IMR-90 (cell line): ENCODE results near the gene PKD1. TPM values are rescaled to one million over a fixed set of nuclear protein-coding genes. Genes with fewer than 3 reads are reported as not detected.

Experiments used
- ATAC-seq: fragments of 200-7000 bp; cut with Tn5 transposase; 2 replicates; pipeline ENCODE4 v1.9.1; 2020; ENCODE audit warnings: low read depth, mild to moderate bottlenecking, moderate library complexity
- BruUV-seq: library from RNA; stranded (reverse); fragments of 400-500 nt; replicated peaks from 2 replicates; lab custom pipeline; 2021; lab: Mats Ljungman, UMichigan
- CTCF ChIA-PET: fragments of 300-600 bp; formaldehyde crosslinking; extraction: SDS; loops from one replicate; lab custom pipeline; 2021; ENCODE audit warnings: antibody characterized with exemption; lab: Yijun Ruan, JAX
- POLR2A ChIA-PET: fragments of 300-600 bp; sonication (Branson Sonifier 250); formaldehyde crosslinking; loops from one replicate; lab custom pipeline; 2022; ENCODE audit warnings: antibody characterized with exemption; ENCODE audit not compliant: unreplicated experiment; lab: Charles Lee
- DNase-seq: peaks from one replicate; pipeline ENCODE4 v3.0.0; 2013
- H2AFZ ChIP-seq: replicated peaks from 2 replicates; pipeline ENCODE3; 2013; ENCODE audit warnings: low read length, mild to moderate bottlenecking; ENCODE audit not compliant: poor library complexity
- H2AK5ac ChIP-seq: 2 replicates; pipeline ENCODE4 v1.6.1; 2013; ENCODE audit warnings: low read depth, low read length, inconsistent platforms
- H2AK9ac ChIP-seq: replicated peaks from 2 replicates; pipeline ENCODE3; 2013; ENCODE audit warnings: mild to moderate bottlenecking, low read depth, low read length, moderate library complexity; ENCODE audit not compliant: poor library complexity
- H2BK120ac ChIP-seq: 2 replicates; pipeline ENCODE4 v1.6.1; 2013; ENCODE audit warnings: low read depth, low read length, inconsistent platforms
- H2BK15ac ChIP-seq: 3 replicates; pipeline ENCODE4 v1.6.1; 2013; ENCODE audit warnings: low read depth, low read length, inconsistent platforms
- H2BK20ac ChIP-seq: 2 replicates; pipeline ENCODE4 v1.6.1; 2013; ENCODE audit warnings: low read depth, mild to moderate bottlenecking, inconsistent platforms, low read length, moderate library complexity
- H2BK5ac ChIP-seq: 2 replicates; pipeline ENCODE4 v1.6.1; 2013; ENCODE audit warnings: mild to moderate bottlenecking, low read depth, low read length, inconsistent platforms; ENCODE audit not compliant: poor library complexity, severe bottlenecking
- H3K14ac ChIP-seq: replicated peaks from 2 replicates; pipeline ENCODE4 v1.6.1; 2013; ENCODE audit warnings: low read depth, low read length, inconsistent platforms
- H3K18ac ChIP-seq: 2 replicates; pipeline ENCODE4 v1.6.1; 2013; ENCODE audit warnings: low read depth, low read length, control low read depth
- H3K23ac ChIP-seq: 2 replicates; pipeline ENCODE4 v1.6.1; 2013; ENCODE audit warnings: low read depth, low read length, inconsistent platforms
- H3K27ac ChIP-seq: 2 replicates; pipeline ENCODE4 v1.5.1; 2013; ENCODE audit warnings: mild to moderate bottlenecking, control low read depth, low read length; ENCODE audit not compliant: insufficient read depth
- H3K27me3 ChIP-seq: 2 replicates; pipeline ENCODE4 v1.6.1; 2013; ENCODE audit warnings: low read length; ENCODE audit not compliant: control insufficient read depth, insufficient read depth
- H3K36me3 ChIP-seq: 2 replicates; pipeline ENCODE4 v1.6.1; 2013; ENCODE audit warnings: low read length, mixed read lengths; ENCODE audit not compliant: control insufficient read depth, insufficient read depth
- H3K4ac ChIP-seq: 2 replicates; pipeline ENCODE4 v1.6.1; 2013; ENCODE audit warnings: low read depth, low read length, inconsistent platforms
- H3K4me1 ChIP-seq: 2 replicates; pipeline ENCODE4 v1.6.1; 2013; ENCODE audit warnings: low read length, mixed read lengths; ENCODE audit not compliant: control insufficient read depth, insufficient read depth
- H3K4me2 ChIP-seq: 2 replicates; pipeline ENCODE4 v1.6.1; 2013; ENCODE audit warnings: low read depth, mild to moderate bottlenecking, control low read depth, low read length, moderate library complexity
- H3K4me3 ChIP-seq: 2 replicates; pipeline ENCODE4 v1.5.1; 2013; ENCODE audit warnings: low read depth, mild to moderate bottlenecking, control low read depth, low read length, moderate library complexity; ENCODE audit not compliant: insufficient read depth
- H3K56ac ChIP-seq: 2 replicates; pipeline ENCODE4 v1.6.1; 2013; ENCODE audit warnings: low read length, inconsistent platforms; ENCODE audit not compliant: insufficient read depth; ENCODE audit errors: extremely low read depth
- H3K79me1 ChIP-seq, 2 experiments: 2 replicates each; pipeline ENCODE4 v1.6.1; 2013; ENCODE audit warnings: low read length in 2 of 2, inconsistent platforms in 1 of 2, low read depth in 1 of 2
- H3K9ac ChIP-seq: 2 replicates; pipeline ENCODE4 v1.6.1; 2013; ENCODE audit warnings: low read depth, low read length, control low read depth
- H3K9me1 ChIP-seq: 2 replicates; pipeline ENCODE4 v1.6.1; 2013; ENCODE audit warnings: low read length, inconsistent platforms; ENCODE audit not compliant: insufficient read depth
- H3K9me3 ChIP-seq: 2 replicates; pipeline ENCODE4 v1.6.1; 2013; ENCODE audit warnings: low read length; ENCODE audit not compliant: control insufficient read depth, insufficient read depth
- H4K20me1 ChIP-seq: 2 replicates; pipeline ENCODE4 v1.6.1; 2013; ENCODE audit warnings: low read length, inconsistent platforms; ENCODE audit not compliant: insufficient read depth
- H4K5ac ChIP-seq: 2 replicates; pipeline ENCODE4 v1.6.1; 2013; ENCODE audit warnings: mild to moderate bottlenecking, low read depth, low read length, control low read depth
- H4K8ac ChIP-seq, 2 experiments: 2 replicates each; pipeline ENCODE4 v1.6.1; 2013; ENCODE audit warnings: low read depth in 2 of 2, low read length in 2 of 2, control low read depth in 1 of 2, inconsistent platforms in 1 of 2
- H4K91ac ChIP-seq: 2 replicates; pipeline ENCODE4 v1.6.1; 2013; ENCODE audit warnings: low read depth, low read length, inconsistent platforms; ENCODE audit not compliant: insufficient read depth
- BHLHE40 ChIP-seq: fragments of 150-350 bp; IDR thresholded peaks from 2 replicates; pipeline ENCODE4 v1.6.1; 2016; ENCODE audit warnings: mild to moderate bottlenecking, low read depth, low read length
- CEBPB ChIP-seq: IDR thresholded peaks from 2 replicates; pipeline ENCODE4 v1.6.1; 2012; ENCODE audit warnings: low read depth, low read length, improper control_type of control experiment
- CTCF ChIP-seq: conservative IDR thresholded peaks from 2 replicates; pipeline ENCODE4 v1.5.1; 2012; ENCODE audit warnings: mild to moderate bottlenecking, low read depth, low read length, improper control_type of control experiment
- MAFK ChIP-seq: IDR thresholded peaks from 2 replicates; pipeline ENCODE4 v1.6.1; 2012; ENCODE audit warnings: low read depth, low read length, improper control_type of control experiment
- MXI1 ChIP-seq: IDR thresholded peaks from 2 replicates; pipeline ENCODE4 v1.6.1; 2012; ENCODE audit warnings: low read depth, mild to moderate bottlenecking, low read length, moderate library complexity, borderline replicate concordance
- POLR2A ChIP-seq: IDR thresholded peaks from 2 replicates; pipeline ENCODE4 v1.6.1; 2012; ENCODE audit warnings: mild to moderate bottlenecking, low read depth, low read length
- RFX5 ChIP-seq: IDR thresholded peaks from 2 replicates; pipeline ENCODE4 v1.8.0; 2012; ENCODE audit warnings: low read depth, mild to moderate bottlenecking, low read length, moderate library complexity
- WGBS, 2 experiments: methylation state at CpG; one replicate each; pipeline versions ENCODE4 v1.1.5 to v1.1.7; 2013; ENCODE audit warnings: missing lambda C conversion rate in 2 of 2; ENCODE audit not compliant: insufficient read length in 1 of 2; ENCODE audit errors: extremely low coverage in 2 of 2; 5-methylcytosine and 5-hydroxymethylcytosine counted together
- dilution Hi-C: fragments of 300-500 bp; cut with HindIII; formaldehyde crosslinking; loops from one replicate; pipeline ENCODE4 v1.14.3; 2018; ENCODE audit warnings: low sequenced_read_pairs; ENCODE audit not compliant: unreplicated experiment
- in situ Hi-C: fragments of 300-500 bp; cut with MboI; formaldehyde crosslinking; loops from 3 replicates; pipeline ENCODE4 v1.14.3; 2019; ENCODE audit warnings: low sequenced_read_pairs, inconsistent platforms, mixed read lengths
- intact Hi-C: fragments of 100-400 bp; cut with micrococcal nuclease; formaldehyde crosslinking; loops from 2 replicates; pipeline ENCODE4 v1.10.0; 2022
- polyA plus RNA-seq, 3 experiments: library from polyadenylated mRNA; depleted of rRNA; stranded (reverse); fragments of >200 nt; gene quantifications; 2 replicates each; pipeline ENCODE4 v1.2.3, GENCODE V29; 2012; ENCODE audit warnings: low replicate concordance in 1 of 3
- total RNA-seq: library from RNA; depleted of rRNA; stranded (reverse); fragments of >200 nt; gene quantifications from 2 replicates; pipeline ENCODE4 v1.2.3, GENCODE V29; 2012

Gene PKD1
- total and polyA plus RNA-seq, 2 of the 4 experiments (the other 2 are of a cell fraction): 7.9 to 97.3 TPM

- peaks cover 3% of the 10 kb centered on the region; the same call in 1 of the 2 replicates for H3K9me1 ChIP-seq
- intact Hi-C loops: no loop called here
- no peak overlapping the region for H3K4me3 ChIP-seq
- TF ChIP-seq RFX5 (no peak), CTCF (no peak), CEBPB (no peak), MAFK (no peak), MXI1 (no peak), BHLHE40 (no peak), POLR2A (no peak)
- peaks cover 7% of the 10 kb centered on the region; the same call in 1 of the 2 replicates for H4K20me1 ChIP-seq
- H3K4me1 ChIP-seq: no peaks in the 10 kb centered on the region
- H2BK15ac ChIP-seq: no peak overlapping the region
- ChIA-PET POLR2A (no interaction called here), CTCF (no interaction called here)
- no peak overlapping the region for H4K91ac ChIP-seq
- no peak overlapping the region for H3K18ac ChIP-seq
- no peak overlapping the region for H3K27ac ChIP-seq
- 93% methylated on average over 13 of the region's 20 CpGs; no CpG with 5 or more reads in 1 of the 2 experiments for WGBS, 2 experiments
- in situ Hi-C loops: no loop called here
- H2AFZ ChIP-seq: no peak overlapping the region
- H3K14ac ChIP-seq: no peak overlapping the region
- no peak overlapping the region for H2BK120ac ChIP-seq
- no peak for ATAC-seq
- H3K9ac ChIP-seq: no peak overlapping the region
- no peak overlapping the region for H3K56ac ChIP-seq
- peaks cover 8% of the 10 kb centered on the region; the same call in 1 of the 2 replicates for H3K36me3 ChIP-seq
- H4K5ac ChIP-seq: no peak overlapping the region
- no peak overlapping the region for H2AK5ac ChIP-seq
- H3K4me2 ChIP-seq: no peak overlapping the region
- no peak overlapping the region for H2AK9ac ChIP-seq
- H4K8ac ChIP-seq: no peak overlapping the region
- no peaks in the 10 kb centered on the region for H3K79me1 ChIP-seq
- no peak overlapping the region for H2BK20ac ChIP-seq
- dilution Hi-C loops: no loop called here
- no TSS peak for BruUV-seq
- no peak overlapping the region for H3K23ac ChIP-seq
- no peak overlapping the region for H3K4ac ChIP-seq
- DNase-seq: no peak
- H2BK5ac ChIP-seq: no peak overlapping the region
- no peaks in the 10 kb centered on the region; the same call in 1 of the 2 replicates for H3K27me3 ChIP-seq
- no peaks in the 10 kb centered on the region for H3K9me3 ChIP-seq
Measured at GRCh38 chr16:2181952-2182351, 46.3 kb upstream of the PKD1 start.
